CD8-positive, alpha-beta memory T cell (primary cell): Measurements from ENCODE around the gene CRTAC1. TPM values are rescaled to one million over a fixed set of nuclear protein-coding genes. Genes with fewer than 3 reads are reported as not detected.

Experiments
- CTCF ChIA-PET: fragments of 350-600 bp; sonication (Branson Sonifier 250); formaldehyde crosslinking; loops from one replicate; lab custom pipeline; 2021; ENCODE audit warnings: antibody characterized with exemption; lab: Charles Lee
- POLR2A ChIA-PET: fragments of 350-600 bp; sonication (Branson Sonifier 250); formaldehyde crosslinking; loops from one replicate; lab custom pipeline; 2021; ENCODE audit warnings: antibody characterized with exemption; lab: Charles Lee
- DNase-seq, 5 donors: peaks; one replicate each; pipeline versions ENCODE4 v3.0.0 to v3.0.0-alpha.2; 2020 to 2022; ENCODE audit warnings: mixed read lengths in 1 of 5
- H3K27ac ChIP-seq: one replicate; pipeline ENCODE4 v1.7.0; 2013; ENCODE audit warnings: low read depth, mild to moderate bottlenecking, low read length, moderate library complexity
- H3K27me3 ChIP-seq: 2 replicates; pipeline ENCODE4 v1.7.0; 2013; ENCODE audit warnings: low read length, mild to moderate bottlenecking; ENCODE audit not compliant: insufficient read depth, poor library complexity, severe bottlenecking
- H3K36me3 ChIP-seq: 2 replicates; pipeline ENCODE4 v1.7.0; 2013; ENCODE audit warnings: mild to moderate bottlenecking, low read length, moderate library complexity; ENCODE audit not compliant: insufficient read depth
- H3K4me1 ChIP-seq: 2 replicates; pipeline ENCODE4 v1.7.0; 2013; ENCODE audit warnings: mild to moderate bottlenecking, low read length, moderate library complexity; ENCODE audit not compliant: insufficient read depth
- H3K4me3 ChIP-seq: 2 replicates; pipeline ENCODE4 v1.7.0; 2013; ENCODE audit warnings: mild to moderate bottlenecking, low read length
- H3K9me3 ChIP-seq: 2 replicates; pipeline ENCODE4 v1.7.0; 2013; ENCODE audit warnings: mild to moderate bottlenecking, low read length
- H3K27ac Mint-ChIP-seq, 8 donors: one replicate each; pipeline ENCODE4 v1.8.0; 2020 to 2021; ENCODE audit warnings: mixed read lengths in 8 of 8, mild to moderate bottlenecking in 6 of 8, inconsistent platforms in 3 of 8, moderate library complexity in 3 of 8
- H3K27me3 Mint-ChIP-seq, 2 donors: one replicate each; pipeline ENCODE4 v1.8.0; 2020 to 2021; ENCODE audit warnings: mixed read lengths in 2 of 2, mild to moderate bottlenecking in 1 of 2, moderate library complexity in 1 of 2
- H3K36me3 Mint-ChIP-seq, 3 donors: one replicate each; pipeline ENCODE4 v1.8.0; 2020 to 2021; ENCODE audit warnings: mixed read lengths in 3 of 3, inconsistent platforms in 1 of 3, mild to moderate bottlenecking in 1 of 3
- H3K4me1 Mint-ChIP-seq, 3 donors: one replicate each; pipeline ENCODE4 v1.8.0; 2020 to 2021; ENCODE audit warnings: mixed read lengths in 3 of 3, inconsistent platforms in 1 of 3, mild to moderate bottlenecking in 1 of 3
- H3K4me3 Mint-ChIP-seq, 7 donors: one replicate each; pipeline ENCODE4 v1.8.0; 2020 to 2021; ENCODE audit warnings: mixed read lengths in 7 of 7, mild to moderate bottlenecking in 6 of 7, moderate library complexity in 4 of 7, inconsistent platforms in 2 of 7
- H3K9me3 Mint-ChIP-seq, 5 donors: one replicate each; pipeline ENCODE4 v1.8.0; 2020 to 2022; ENCODE audit warnings: mixed read lengths in 5 of 5, mild to moderate bottlenecking in 3 of 5, moderate library complexity in 2 of 5, inconsistent platforms in 1 of 5
- polyA plus RNA-seq: library from polyadenylated mRNA; unstranded; fragments of 300-500 nt; fragmentation: Illumina TruSeq; gene quantifications from one replicate; pipeline ENCODE4 v1.2.3, GENCODE V29; 2021
- total RNA-seq, 2 experiments: library from RNA; stranded (reverse); gene quantifications; one replicate each; pipeline ENCODE4 v1.2.3, GENCODE V29; 2021

CRTAC1 gene
- total and polyA plus RNA-seq, 3 experiments from 2014 or later, result not detected

GRCh38 chr10:98023024-98023423 is 7.4 kb downstream of the CRTAC1 start:
- Mint-ChIP-seq H3K27ac (no peak overlapping the region), H3K36me3 (no peaks in the 10 kb centered on the region), H3K4me1 (no peaks in the 10 kb centered on the region), H3K9me3 (no peaks in the 10 kb centered on the region), H3K27me3 (peaks cover 19 to 61% of the 10 kb centered on the region in 2 donors), H3K4me3 (no peak overlapping the region)
- H3K36me3 ChIP-seq, result no peaks in the 10 kb centered on the region
- ChIA-PET CTCF (interaction anchor here (1.2 kb wide), 1 partner anchor 107 kb away, joined by 4 read pairs; no protein-coding TSS in a partner anchor), POLR2A (no interaction called here)
- no peaks in the 10 kb centered on the region for H3K4me1 ChIP-seq
- H3K27me3 ChIP-seq, result peaks cover 14% of the 10 kb centered on the region
- no peak overlapping the region for H3K4me3 ChIP-seq
- no peak overlapping the region for H3K27ac ChIP-seq
- H3K9me3 ChIP-seq, result no peaks in the 10 kb centered on the region
- DNase-seq, result no peak

GRCh38 chr10:98020784-98021183 is 9.6 kb downstream of the CRTAC1 start:
- CTCF ChIA-PET, result no interaction called here
- Mint-ChIP-seq H3K36me3 (no peaks in the 10 kb centered on the region), H3K4me1 (no peaks in the 10 kb centered on the region), H3K27ac (no peak overlapping the region), H3K27me3 (peaks cover 21 to 59% of the 10 kb centered on the region in 2 donors), H3K4me3 (no peak overlapping the region), H3K9me3 (no peaks in the 10 kb centered on the region)
- Histone ChIP-seq H3K27ac (no peak overlapping the region), H3K4me1 (no peaks in the 10 kb centered on the region), H3K9me3 (no peaks in the 10 kb centered on the region), H3K4me3 (no peak overlapping the region), H3K27me3 (peaks cover 7% of the 10 kb centered on the region), H3K36me3 (no peaks in the 10 kb centered on the region)
- POLR2A ChIA-PET, result no interaction called here
- no peak for DNase-seq

- H3K27me3 Mint-ChIP-seq, result peaks cover 19 to 57% of the 10 kb centered on the region in 2 donors
- no peaks in the 10 kb centered on the region for H3K4me1 Mint-ChIP-seq
- H3K9me3 Mint-ChIP-seq, result no peaks in the 10 kb centered on the region
- H3K27ac Mint-ChIP-seq, result no peak overlapping the region
- Histone ChIP-seq H3K36me3 (no peaks in the 10 kb centered on the region), H3K4me3 (no peak overlapping the region), H3K4me1 (no peaks in the 10 kb centered on the region), H3K9me3 (no peaks in the 10 kb centered on the region), H3K27me3 (peaks cover 1% of the 10 kb centered on the region), H3K27ac (no peak overlapping the region)
- ChIA-PET CTCF (interaction anchor here (1.9 kb wide), 1 partner anchor 8 kb away, joined by 7 read pairs; no protein-coding TSS in a partner anchor), POLR2A (no interaction called here)
- H3K4me3 Mint-ChIP-seq, result no peak overlapping the region
- no peak for DNase-seq
- no peaks in the 10 kb centered on the region for H3K36me3 Mint-ChIP-seq
These were observed 10.2 kb downstream of the CRTAC1 start for GRCh38 chr10:98020254-98020653.

- Mint-ChIP-seq H3K36me3 (no peaks in the 10 kb centered on the region), H3K27me3 (peaks cover 16 to 56% of the 10 kb centered on the region in 2 donors), H3K27ac (peak overlapping the region in 1 of 8 donors; percentile 51), H3K9me3 (no peaks in the 10 kb centered on the region), H3K4me1 (no peaks in the 10 kb centered on the region), H3K4me3 (no peak overlapping the region)
- H3K4me1 ChIP-seq, result no peaks in the 10 kb centered on the region
- no peaks in the 10 kb centered on the region for H3K36me3 ChIP-seq
- no peak overlapping the region for H3K27ac ChIP-seq
- no peak for DNase-seq
- ChIA-PET POLR2A (no interaction called here), CTCF (interaction anchor here (1.9 kb wide), 1 partner anchor 8 kb away, joined by 7 read pairs; no protein-coding TSS in a partner anchor)
- no peaks in the 10 kb centered on the region for H3K9me3 ChIP-seq
- no peak overlapping the region for H3K4me3 ChIP-seq
- no peaks in the 10 kb centered on the region for H3K27me3 ChIP-seq
These were observed 10.6 kb downstream of the CRTAC1 start for GRCh38 chr10:98019784-98020183.

GRCh38 chr10:98016772-98017475 is 13.5 kb downstream of the CRTAC1 start:
- Mint-ChIP-seq H3K27ac (no peak overlapping the region), H3K4me3 (no peak overlapping the region), H3K27me3 (peaks cover 15 to 58% of the 10 kb centered on the region in 2 donors), H3K4me1 (no peaks in the 10 kb centered on the region), H3K36me3 (peaks cover 0 to 3% (median 0%) of the 10 kb centered on the region in 3 donors), H3K9me3 (no peaks in the 10 kb centered on the region)
- Histone ChIP-seq H3K27ac (no peak overlapping the region), H3K27me3 (no peaks in the 10 kb centered on the region), H3K9me3 (no peaks in the 10 kb centered on the region), H3K36me3 (no peaks in the 10 kb centered on the region), H3K4me1 (no peaks in the 10 kb centered on the region), H3K4me3 (no peak overlapping the region)
- CTCF ChIA-PET, result no interaction called here
- POLR2A ChIA-PET, result no interaction called here
- no peak for DNase-seq

- POLR2A ChIA-PET, result no interaction called here
- Mint-ChIP-seq H3K36me3 (peaks cover 0 to 3% (median 0%) of the 10 kb centered on the region in 3 donors), H3K4me3 (no peak overlapping the region), H3K27me3 (peaks cover 14 to 63% of the 10 kb centered on the region in 2 donors), H3K4me1 (no peaks in the 10 kb centered on the region), H3K9me3 (no peaks in the 10 kb centered on the region), H3K27ac (no peak overlapping the region)
- H3K9me3 ChIP-seq, result no peaks in the 10 kb centered on the region
- H3K4me1 ChIP-seq, result no peaks in the 10 kb centered on the region
- H3K27me3 ChIP-seq, result no peaks in the 10 kb centered on the region
- no peak overlapping the region for H3K4me3 ChIP-seq
- DNase-seq, result no peak
- no peaks in the 10 kb centered on the region for H3K36me3 ChIP-seq
- CTCF ChIA-PET, result interaction anchor here (1.4 kb wide), 1 partner anchor 14 kb away, joined by 3 read pairs; no protein-coding TSS in a partner anchor
- no peak overlapping the region for H3K27ac ChIP-seq
These were observed 16.6 kb downstream of the CRTAC1 start for GRCh38 chr10:98013776-98014175.

GRCh38 chr10:98013122-98013521 is 17.3 kb downstream of the CRTAC1 start:
- no peaks in the 10 kb centered on the region for H3K9me3 Mint-ChIP-seq
- CTCF ChIA-PET, result interaction anchor here (1.4 kb wide), 1 partner anchor 15 kb away, joined by 3 read pairs; no protein-coding TSS in a partner anchor

GRCh38 chr10:98012644-98013043 is 17.8 kb downstream of the CRTAC1 start:
- Histone ChIP-seq H3K27ac (no peak overlapping the region), H3K4me3 (no peak overlapping the region), H3K36me3 (no peaks in the 10 kb centered on the region), H3K27me3 (peaks cover under 1% of the 10 kb centered on the region), H3K9me3 (no peaks in the 10 kb centered on the region), H3K4me1 (no peaks in the 10 kb centered on the region)
- Mint-ChIP-seq H3K36me3 (peaks cover 0 to 3% (median 0%) of the 10 kb centered on the region in 3 donors), H3K9me3 (no peaks in the 10 kb centered on the region), H3K27ac (no peak overlapping the region), H3K4me1 (no peaks in the 10 kb centered on the region), H3K27me3 (peaks cover 14 to 68% of the 10 kb centered on the region in 2 donors), H3K4me3 (no peak overlapping the region)
- ChIA-PET POLR2A (no interaction called here), CTCF (no interaction called here)
- no peak for DNase-seq

More at GRCh38 chr10:98013122-98013521, 17.3 kb downstream of the CRTAC1 start:
- H3K4me1 ChIP-seq, result no peaks in the 10 kb centered on the region
- Mint-ChIP-seq H3K36me3 (peaks cover 0 to 3% (median 0%) of the 10 kb centered on the region in 3 donors), H3K27ac (no peak overlapping the region), H3K4me1 (no peaks in the 10 kb centered on the region), H3K4me3 (no peak overlapping the region), H3K27me3 (peaks cover 14 to 68% of the 10 kb centered on the region in 2 donors)
- no peak for DNase-seq
- POLR2A ChIA-PET, result no interaction called here
- H3K9me3 ChIP-seq, result no peaks in the 10 kb centered on the region
- no peak overlapping the region for H3K27ac ChIP-seq
- no peak overlapping the region for H3K4me3 ChIP-seq
- no peaks in the 10 kb centered on the region for H3K36me3 ChIP-seq
- H3K27me3 ChIP-seq, result no peaks in the 10 kb centered on the region
